ENCODE results near the gene SPAG17. TPM values are rescaled to one million over a fixed set of nuclear protein-coding genes. Genes with fewer than 3 reads are reported as not detected.

The SPAG17 gene
- polyA plus RNA-seq, 1 donor (not counting 4 experiments of a cell fraction or from before 2014, with no cell fraction given): 0.52 TPM

DNA sequence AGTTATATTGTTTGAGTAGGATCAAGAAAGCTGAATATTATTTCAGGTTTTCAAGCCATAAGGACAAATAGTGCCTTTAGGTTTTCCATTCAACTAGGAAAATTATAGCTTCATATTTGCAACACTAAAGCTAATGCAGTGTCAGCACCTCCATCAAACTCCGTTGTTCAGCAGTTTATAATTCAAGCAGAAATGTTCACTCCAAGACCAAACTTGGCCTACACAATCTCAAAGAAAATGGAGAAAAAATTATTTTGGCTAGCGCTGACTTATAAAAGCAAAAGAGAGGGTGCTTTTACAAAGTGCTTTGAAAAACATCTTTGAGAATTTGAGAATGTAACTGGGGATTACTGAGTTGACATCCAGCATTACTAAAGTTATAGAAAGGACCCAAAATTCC lies 1.4 kb downstream of the SPAG17 start:
- H3K4me1 ChIP-seq (ENCODE audit: control insufficient read depth, extremely low read depth, insufficient read depth, low read length): peaks cover 4% of the 10 kb centered on the region
- H3K9me1 ChIP-seq (ENCODE audit: control insufficient read depth, extremely low read depth, insufficient read depth, low read length): no peaks in the 10 kb centered on the region
- TF ChIP-seq, protein P1, sequence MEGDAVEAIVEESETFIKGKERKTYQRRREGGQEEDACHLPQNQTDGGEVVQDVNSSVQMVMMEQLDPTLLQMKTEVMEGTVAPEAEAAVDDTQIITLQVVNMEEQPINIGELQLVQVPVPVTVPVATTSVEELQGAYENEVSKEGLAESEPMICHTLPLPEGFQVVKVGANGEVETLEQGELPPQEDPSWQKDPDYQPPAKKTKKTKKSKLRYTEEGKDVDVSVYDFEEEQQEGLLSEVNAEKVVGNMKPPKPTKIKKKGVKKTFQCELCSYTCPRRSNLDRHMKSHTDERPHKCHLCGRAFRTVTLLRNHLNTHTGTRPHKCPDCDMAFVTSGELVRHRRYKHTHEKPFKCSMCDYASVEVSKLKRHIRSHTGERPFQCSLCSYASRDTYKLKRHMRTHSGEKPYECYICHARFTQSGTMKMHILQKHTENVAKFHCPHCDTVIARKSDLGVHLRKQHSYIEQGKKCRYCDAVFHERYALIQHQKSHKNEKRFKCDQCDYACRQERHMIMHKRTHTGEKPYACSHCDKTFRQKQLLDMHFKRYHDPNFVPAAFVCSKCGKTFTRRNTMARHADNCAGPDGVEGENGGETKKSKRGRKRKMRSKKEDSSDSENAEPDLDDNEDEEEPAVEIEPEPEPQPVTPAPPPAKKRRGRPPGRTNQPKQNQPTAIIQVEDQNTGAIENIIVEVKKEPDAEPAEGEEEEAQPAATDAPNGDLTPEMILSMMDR (optimal IDR thresholded peaks at IDR 0.05 in 1 of 3, IDR thresholded peaks at IDR 0.05 in 1 of 3, conservative IDR thresholded peaks at IDR 0.05 in 1 of 3; ENCODE audit: extremely low read depth in 1 of 3, insufficient read depth in 2 of 3, low read length in 3 of 3): no peak
- no peak for TF ChIP-seq EZH2 (IDR thresholded peaks at IDR 0.05; ENCODE audit: low read length)
- no peaks in the 10 kb centered on the region for H3K79me2 ChIP-seq (ENCODE audit: control insufficient read depth, insufficient read depth, low read length)
- H3K9ac ChIP-seq (ENCODE audit: control insufficient read depth, extremely low read depth, insufficient read depth, low read length): no peak overlapping the region
- H3K4me2 ChIP-seq (ENCODE audit: control insufficient read depth, extremely low read depth, insufficient read depth, low read depth, low read length): no peak overlapping the region
- H4K20me1 ChIP-seq (ENCODE audit: control insufficient read depth, extremely low read depth, insufficient read depth, low read length): no peaks in the 10 kb centered on the region
- no peak overlapping the region for H2AFZ ChIP-seq (ENCODE audit: control insufficient read depth, low read length)
- H3K9me3 ChIP-seq (ENCODE audit: control insufficient read depth, low read depth, low read length): no peaks in the 10 kb centered on the region
- no peaks in the 10 kb centered on the region for H3K36me3 ChIP-seq (ENCODE audit: control insufficient read depth in 2 of 2, extremely low read depth in 1 of 2, insufficient read depth in 2 of 2, low read length in 2 of 2)
- DNase-seq (ENCODE audit: low read depth, low spot score): no peak
- H3K27me3 ChIP-seq (ENCODE audit: control insufficient read depth, extremely low read depth, insufficient read depth, low read length): no peaks in the 10 kb centered on the region
- no peak overlapping the region for H3K4me3 ChIP-seq (ENCODE audit: control insufficient read depth in 2 of 3, extremely low read depth in 1 of 3, insufficient read depth in 2 of 3, low read depth in 1 of 3, low read length in 3 of 3)
- dilution Hi-C loops (cut with MboI; ENCODE audit: extremely low pct_ligation_motif_present, low sequenced_read_pairs): no loop called here
- FAIRE-seq: no peak
- H3K27ac ChIP-seq (ENCODE audit: control insufficient read depth, insufficient read depth, low read length): no peak overlapping the region

- dilution Hi-C loops (cut with MboI; ENCODE audit: extremely low pct_ligation_motif_present, low sequenced_read_pairs): no loop called here
- no peaks in the 10 kb centered on the region for H3K79me2 ChIP-seq (ENCODE audit: control insufficient read depth, insufficient read depth, low read length)
- FAIRE-seq: no peak
Measured at GRCh38 chr1:118177998-118178397, 7.0 kb downstream of the SPAG17 start.

More at GRCh38 chr1:118177998-118178397, 7.0 kb downstream of the SPAG17 start:
- Histone ChIP-seq H3K9me1 (ENCODE audit: control insufficient read depth, extremely low read depth, insufficient read depth, low read length) (no peaks in the 10 kb centered on the region), H3K4me1 (ENCODE audit: control insufficient read depth, extremely low read depth, insufficient read depth, low read length) (no peaks in the 10 kb centered on the region), H3K27me3 (ENCODE audit: control insufficient read depth, extremely low read depth, insufficient read depth, low read length) (no peaks in the 10 kb centered on the region), H3K27ac (ENCODE audit: control insufficient read depth, insufficient read depth, low read length) (no peak overlapping the region), H3K36me3 (ENCODE audit: control insufficient read depth in 2 of 2, extremely low read depth in 1 of 2, insufficient read depth in 2 of 2, low read length in 2 of 2) (no peaks in the 10 kb centered on the region), H3K4me2 (ENCODE audit: control insufficient read depth, extremely low read depth, insufficient read depth, low read depth, low read length) (no peak overlapping the region), H3K9ac (ENCODE audit: control insufficient read depth, extremely low read depth, insufficient read depth, low read length) (no peak overlapping the region), H3K4me3 (ENCODE audit: control insufficient read depth in 2 of 3, extremely low read depth in 1 of 3, insufficient read depth in 2 of 3, low read depth in 1 of 3, low read length in 3 of 3) (no peak overlapping the region), H3K9me3 (ENCODE audit: control insufficient read depth, low read depth, low read length) (no peaks in the 10 kb centered on the region), H4K20me1 (ENCODE audit: control insufficient read depth, extremely low read depth, insufficient read depth, low read length) (no peaks in the 10 kb centered on the region), H2AFZ (ENCODE audit: control insufficient read depth, low read length) (no peak overlapping the region)
- DNase-seq (ENCODE audit: low read depth, low spot score): no peak
- TF ChIP-seq, protein P1 (optimal IDR thresholded peaks at IDR 0.05 in 1 of 3, IDR thresholded peaks at IDR 0.05 in 1 of 3, conservative IDR thresholded peaks at IDR 0.05 in 1 of 3; ENCODE audit: extremely low read depth in 1 of 3, insufficient read depth in 2 of 3, low read length in 3 of 3): no peak
- TF ChIP-seq EZH2 (IDR thresholded peaks at IDR 0.05; ENCODE audit: low read length): no peak
